HepG2 (cell line): ENCODE results near the gene OR2W1. TPM values are rescaled to one million over a fixed set of nuclear protein-coding genes. Genes with fewer than 3 reads are reported as not detected.
A peak's percentile ranks its signal among the peaks of the same experiment; 100 is the strongest.

Experiments used
- HMGXB4 ChIP-seq, 2 experiments: sonication (generic) in 1 of 2; formaldehyde crosslinking in 1 of 2; IDR thresholded peaks; 2 replicates each; pipeline versions ENCODE4 v1.4.0 to v1.6.1; 2018 to 2020; ENCODE audit warnings: missing genetic modification reagents in 2 of 2, borderline replicate concordance in 1 of 2, low read depth in 1 of 2, mild to moderate bottlenecking in 1 of 2, missing biosample characterization in 1 of 2
- NFAT5 ChIP-seq: sonication (generic); formaldehyde crosslinking; IDR thresholded peaks from 2 replicates; pipeline ENCODE4 v1.4.0; 2020; ENCODE audit warnings: missing genetic modification reagents
- PATZ1 ChIP-seq: sonication (generic); formaldehyde crosslinking; IDR thresholded peaks from 2 replicates; pipeline ENCODE4 v1.4.0; 2020; ENCODE audit warnings: missing genetic modification reagents
- PITX1 ChIP-seq: sonication (generic); formaldehyde crosslinking; IDR thresholded peaks from 2 replicates; pipeline ENCODE4 v1.5.1; 2020; ENCODE audit warnings: mild to moderate bottlenecking, missing genetic modification reagents
- RBM39 ChIP-seq: fragments of 200-400 bp; formaldehyde crosslinking; IDR thresholded peaks from one replicate; pipeline ENCODE4 v1.6.1; 2018; ENCODE audit warnings: antibody characterized with exemption, mild to moderate bottlenecking, low read depth, low read length; ENCODE audit not compliant: poor library complexity, severe bottlenecking
- SSRP1 ChIP-seq: IDR thresholded peaks from 2 replicates; pipeline ENCODE4 v1.6.1; 2016; ENCODE audit warnings: control low read depth
- TERF1 ChIP-seq: sonication (generic); formaldehyde crosslinking; IDR thresholded peaks from 2 replicates; pipeline ENCODE4 v1.8.0; 2022; ENCODE audit warnings: mild to moderate bottlenecking, missing genetic modification reagents, moderate library complexity
- TFDP1 ChIP-seq: IDR thresholded peaks from 2 replicates; pipeline ENCODE4 v1.6.1; 2016; ENCODE audit warnings: missing compliant biosample characterization, missing genetic modification reagents, borderline replicate concordance
- TFE3 ChIP-seq: IDR thresholded peaks from 2 replicates; pipeline ENCODE4 v1.6.1; 2016
- THRA ChIP-seq: sonication (generic); formaldehyde crosslinking; IDR thresholded peaks from 2 replicates; pipeline ENCODE4 v1.4.0; 2020; ENCODE audit warnings: missing genetic modification reagents, borderline replicate concordance
- ZNF570 ChIP-seq: sonication (generic); formaldehyde crosslinking; IDR thresholded peaks from 2 replicates; pipeline ENCODE4 v1.4.0; 2020; ENCODE audit warnings: mild to moderate bottlenecking, missing genetic modification reagents, borderline replicate concordance
- polyA plus RNA-seq, 8 experiments: library from polyadenylated mRNA; depleted of rRNA in 3 of 8; stranded (reverse) in 7 of 8; unstranded in 1 of 8; fragments of >200 nt; fragmentation: Illumina TruSeq in 4 of 8; extraction: Trizol in 4 of 8; gene quantifications; 2 replicates each; pipeline versions ENCODE4 v1.2.1 to v1.2.3, GENCODE V29; 2011 to 2016; ENCODE audit warnings: low read depth in 4 of 8, missing spikeins in 1 of 8, mixed read lengths in 1 of 8; ENCODE audit not compliant: insufficient read depth in 1 of 8
- total RNA-seq, 5 experiments: library from RNA; depleted of rRNA; stranded (reverse); fragments of >200 nt; fragmentation: Illumina TruSeq; extraction: Trizol; gene quantifications; 2 replicates each; pipeline ENCODE4 v1.2.3, GENCODE V29; 2016; ENCODE audit warnings: low read depth in 1 of 5

The OR2W1 gene
- total and polyA plus RNA-seq, 2 of the 13 experiments (the other 11 are each of a cell fraction or from before 2014, with no cell fraction given): not detected

GRCh38 chr6:29016559-29017427, 28.2 kb downstream of the OR2W1 start (continued):
- TF ChIP-seq PATZ1 (CRISPR knock-in tag) (peak; percentile 40; the same call in 1 of the 2 replicates), TFE3 (CRISPR knock-in tag) (no peak), TERF1 (CRISPR knock-in tag) (0 out of 2 replicates have a peak, but pooled peaks have one; percentile 60), THRA (CRISPR knock-in tag) (0 out of 2 replicates have a peak, but pooled peaks have one; percentile 14), RBM39 (no peak), ZNF570 (no peak), TFDP1 (CRISPR knock-in tag) (no peak), PITX1 (CRISPR knock-in tag) (peak; percentile 76), HMGXB4 (CRISPR knock-in tag; IDR thresholded peaks at IDR 0.05; ENCODE audit: borderline replicate concordance in 1 of 2, low read depth in 1 of 2) (peak; percentile 99 to 100), NFAT5 (CRISPR knock-in tag) (no peak), SSRP1 (no peak; the same call in 1 of the 2 replicates)
